Activated T-helper 9 cell treated with anti-CD3 and anti-CD28 coated beads, Interleukin-2, amount 50 U/mL, for 16 hours (primary cell): ENCODE results near the gene ZNRD2.
A peak's percentile ranks its signal among the peaks of the same experiment; 100 is the strongest.
"Not testable (repeated sequence)": the region's sequence is repeated elsewhere in the genome, so short reads cannot be mapped to it uniquely, and the experiment has no call there.

ENCODE experiments used
- DNase-seq: peaks from one replicate; pipeline ENCODE4 v3.0.0-alpha.2; 2020; ENCODE audit warnings: low read depth

Gene ZNRD2

DNA sequence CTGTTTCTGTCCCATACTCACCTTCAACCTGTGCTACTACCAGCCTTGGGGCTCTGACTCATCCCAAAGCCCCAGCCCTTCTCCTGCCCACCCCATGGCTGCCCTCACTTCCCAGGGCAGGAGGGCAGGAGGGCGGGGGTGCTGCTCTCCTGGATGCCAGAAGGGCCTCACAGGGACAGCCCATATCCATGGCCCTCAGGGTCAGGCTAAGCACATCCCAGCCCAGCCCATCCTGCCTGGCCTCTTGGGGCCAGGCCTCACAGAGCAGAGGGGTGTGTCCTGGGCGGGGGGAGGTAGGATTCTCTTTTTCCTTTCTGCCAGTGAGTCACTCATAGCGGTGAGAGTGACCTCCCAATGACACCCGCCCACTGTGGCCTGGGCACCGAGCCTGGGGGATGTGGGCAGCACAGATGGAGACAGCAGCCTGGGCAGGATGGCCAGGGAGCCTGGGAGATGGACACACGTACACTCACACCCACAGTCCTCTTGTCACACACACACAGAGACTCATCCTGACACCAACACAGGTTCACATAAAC lies 14.5 kb upstream of the ZNRD2 start:
- no peak for DNase-seq

GRCh38 chr11:65556470-65557279 lies 13.6 kb upstream of the ZNRD2 start:
- DNase-seq: no peak

DNA sequence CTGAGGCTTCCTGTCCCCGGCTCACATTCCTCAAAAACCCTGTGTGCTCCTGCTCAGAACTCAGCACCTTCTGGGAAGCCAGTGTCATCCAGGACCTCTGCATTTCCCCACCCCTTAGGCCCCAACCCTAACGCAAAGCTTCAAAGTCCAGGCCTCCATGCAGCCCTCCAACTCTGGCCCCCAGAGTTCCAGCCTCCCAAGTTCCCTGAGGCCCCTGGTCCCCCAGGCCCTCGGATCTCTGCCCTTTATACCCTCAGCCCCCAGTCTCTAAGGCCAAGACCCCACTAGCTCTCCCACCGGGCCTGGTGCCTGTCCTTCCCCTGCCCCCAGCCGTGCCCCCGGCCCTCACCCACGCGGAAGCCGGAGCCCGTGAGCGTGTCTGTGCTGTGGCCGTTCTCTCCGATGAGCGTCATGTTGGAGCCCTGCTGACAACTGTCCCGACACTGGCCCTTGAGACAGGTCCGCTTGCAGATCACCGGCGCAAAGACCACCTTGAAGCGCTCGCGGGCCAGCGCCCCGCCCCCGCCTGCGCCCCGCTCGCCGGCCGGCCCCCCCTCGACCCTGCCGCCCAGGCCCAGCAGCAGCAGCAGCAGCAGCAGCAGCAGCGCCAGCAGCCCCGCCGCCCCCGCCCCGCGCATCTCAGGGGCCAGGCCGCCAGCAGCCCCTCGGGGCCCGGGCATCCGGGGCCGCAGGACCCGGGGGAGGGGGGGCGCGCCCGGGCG lies 12.8 kb upstream of the ZNRD2 start:
- DNase-seq: no peak

GRCh38 chr11:65558002-65558929 lies 12.0 kb upstream of the ZNRD2 start, which contains the start of gene LTBP3:
Gene LTBP3, minus strand, starts transcription at chr11:65558359. Its CDS starts 400 bp downstream, at chr11:65557959.
- no peak for DNase-seq

GRCh38 chr11:65558930-65559509 lies 11.3 kb upstream of the ZNRD2 start:
- no peak for DNase-seq

GRCh38 chr11:65559535-65559934 lies 10.7 kb upstream of the ZNRD2 start:
- DNase-seq: no peak

DNA sequence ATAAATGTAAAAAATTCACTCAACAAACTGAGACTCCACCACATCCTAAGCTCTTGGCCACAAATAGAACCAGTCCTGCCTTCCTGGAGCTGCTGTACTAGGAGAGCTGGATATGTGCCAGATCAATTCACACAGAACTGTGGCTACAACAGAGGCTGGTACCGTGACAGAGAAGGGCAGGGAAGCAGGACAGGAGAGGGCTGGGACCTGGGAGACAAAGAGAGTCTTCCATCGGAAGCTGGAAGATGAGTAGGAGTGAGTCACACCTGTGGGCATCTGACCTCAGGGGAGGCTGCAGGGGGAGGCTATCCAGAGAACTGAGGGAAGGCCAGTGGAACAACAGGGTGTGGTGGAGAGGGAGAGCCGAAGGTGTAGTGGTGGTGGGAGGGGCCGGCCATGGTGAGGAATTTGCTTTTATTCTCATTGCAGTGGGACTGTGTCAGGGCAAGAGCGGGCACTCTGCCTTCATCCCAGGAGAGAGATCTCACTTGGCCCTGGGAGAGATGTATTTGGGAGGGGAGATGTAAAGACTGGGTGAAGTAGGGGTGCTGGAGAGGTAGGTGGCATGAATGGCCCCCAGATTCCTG lies 10.2 kb upstream of the ZNRD2 start:
- no peak for DNase-seq

DNA sequence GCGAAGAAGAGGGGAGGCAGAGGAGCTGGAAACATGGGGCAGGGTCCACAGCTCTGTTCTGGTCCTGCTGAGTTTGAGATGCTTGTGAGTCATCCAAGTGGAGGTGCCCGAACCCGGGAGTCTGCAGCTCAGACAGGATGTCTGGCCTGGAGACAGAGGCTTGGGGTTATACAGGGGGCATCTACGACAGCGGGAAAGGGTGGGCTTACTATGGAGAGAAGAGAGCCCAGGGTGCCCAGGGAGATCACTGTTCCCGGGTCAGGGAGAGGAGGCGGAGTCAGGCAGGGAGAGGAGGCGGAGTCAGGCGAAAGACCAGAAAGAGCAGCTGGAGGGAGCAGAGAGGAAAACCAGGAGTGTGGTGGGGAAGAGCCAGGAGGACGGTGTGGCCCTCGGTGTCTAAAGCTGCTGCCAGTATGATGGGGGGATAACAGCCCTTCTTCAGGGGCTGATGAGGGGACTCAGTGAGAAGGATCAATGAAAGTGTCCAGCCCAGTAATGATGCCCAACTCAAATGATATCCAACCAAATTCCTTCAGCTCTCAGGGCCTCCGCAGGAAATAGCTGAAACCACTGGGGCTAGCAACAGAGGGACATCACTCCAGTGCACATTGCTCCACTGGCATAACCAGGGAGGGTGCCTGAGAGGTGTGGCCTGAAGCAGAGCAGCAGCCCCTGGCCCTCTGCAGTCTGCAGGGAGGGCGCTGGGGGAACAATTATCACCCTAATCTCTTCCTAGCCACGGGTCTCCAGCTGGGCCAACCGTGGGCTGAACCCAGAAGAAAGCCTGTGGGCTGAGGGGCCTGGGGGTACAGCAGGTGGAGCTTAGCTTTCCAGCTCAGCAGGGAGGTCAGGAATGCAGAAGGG lies 9.5 kb upstream of the ZNRD2 start:
- no peak for DNase-seq

GRCh38 chr11:65562020-65562419 lies 8.3 kb upstream of the ZNRD2 start:
- DNase-seq: no peak

GRCh38 chr11:65562788-65563187 lies 7.5 kb upstream of the ZNRD2 start:
- no peak for DNase-seq

DNA sequence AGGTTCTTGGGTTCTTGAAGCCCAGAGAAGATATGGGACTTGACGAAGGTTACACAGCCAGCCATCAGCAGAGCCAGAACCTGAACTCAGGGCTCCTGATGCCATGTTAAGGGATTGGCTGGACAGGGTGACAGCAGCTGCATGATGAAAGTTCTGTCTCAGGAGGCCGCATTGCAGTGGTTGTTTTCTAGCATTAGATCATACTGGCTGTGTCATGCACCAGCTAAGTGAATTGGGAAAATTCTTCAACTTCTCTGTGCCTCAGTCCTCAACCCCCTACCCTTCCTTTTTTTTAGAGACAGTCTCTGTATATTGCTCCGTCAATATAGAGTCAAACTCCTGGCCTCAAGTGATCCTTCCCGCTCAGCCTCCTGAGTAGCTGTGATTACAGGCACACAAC lies 6.7 kb upstream of the ZNRD2 start:
- no peak for DNase-seq

GRCh38 chr11:65564879-65565559 lies 5.3 kb upstream of the ZNRD2 start:
- DNase-seq: not testable (repeated sequence)

DNA sequence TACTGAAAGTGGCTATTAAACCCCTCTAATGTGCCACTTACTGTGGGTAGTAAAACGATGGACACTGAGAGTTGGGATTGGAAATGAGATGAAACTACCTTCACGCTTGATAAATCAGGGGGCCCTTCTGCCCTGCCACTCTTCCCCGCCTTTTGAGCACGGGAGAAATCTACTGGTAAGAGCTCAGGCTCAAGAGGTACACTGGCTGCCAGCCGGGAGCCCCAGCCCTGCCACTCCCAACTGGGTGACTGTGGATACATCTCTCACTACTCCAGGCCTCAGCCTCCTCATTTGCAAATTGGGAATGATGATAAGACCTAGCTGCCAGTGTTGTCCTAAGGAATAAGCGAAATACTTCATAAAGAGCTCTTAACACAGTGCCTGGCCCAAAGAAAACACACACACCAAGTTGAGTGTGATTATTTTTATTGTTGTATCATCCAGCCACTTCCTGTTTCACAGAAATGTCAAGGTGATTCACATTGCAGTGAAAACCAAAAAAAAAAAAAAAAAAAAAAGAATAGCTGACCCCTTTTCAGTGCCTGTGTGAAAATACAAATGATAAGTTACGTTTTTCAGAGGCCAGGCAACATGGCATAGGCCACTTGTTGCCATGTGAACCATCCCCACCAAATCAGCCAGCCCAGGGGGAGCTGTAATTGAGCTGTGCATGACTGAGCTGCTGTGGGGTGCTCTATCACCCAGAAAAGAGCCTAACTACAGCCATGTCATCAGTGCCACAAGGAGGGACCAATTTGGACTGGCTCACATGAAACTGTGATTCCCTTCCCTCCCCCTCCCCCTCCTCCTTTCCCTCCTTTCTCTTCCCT lies 4.4 kb upstream of the ZNRD2 start:
- DNase-seq: no peak

DNA sequence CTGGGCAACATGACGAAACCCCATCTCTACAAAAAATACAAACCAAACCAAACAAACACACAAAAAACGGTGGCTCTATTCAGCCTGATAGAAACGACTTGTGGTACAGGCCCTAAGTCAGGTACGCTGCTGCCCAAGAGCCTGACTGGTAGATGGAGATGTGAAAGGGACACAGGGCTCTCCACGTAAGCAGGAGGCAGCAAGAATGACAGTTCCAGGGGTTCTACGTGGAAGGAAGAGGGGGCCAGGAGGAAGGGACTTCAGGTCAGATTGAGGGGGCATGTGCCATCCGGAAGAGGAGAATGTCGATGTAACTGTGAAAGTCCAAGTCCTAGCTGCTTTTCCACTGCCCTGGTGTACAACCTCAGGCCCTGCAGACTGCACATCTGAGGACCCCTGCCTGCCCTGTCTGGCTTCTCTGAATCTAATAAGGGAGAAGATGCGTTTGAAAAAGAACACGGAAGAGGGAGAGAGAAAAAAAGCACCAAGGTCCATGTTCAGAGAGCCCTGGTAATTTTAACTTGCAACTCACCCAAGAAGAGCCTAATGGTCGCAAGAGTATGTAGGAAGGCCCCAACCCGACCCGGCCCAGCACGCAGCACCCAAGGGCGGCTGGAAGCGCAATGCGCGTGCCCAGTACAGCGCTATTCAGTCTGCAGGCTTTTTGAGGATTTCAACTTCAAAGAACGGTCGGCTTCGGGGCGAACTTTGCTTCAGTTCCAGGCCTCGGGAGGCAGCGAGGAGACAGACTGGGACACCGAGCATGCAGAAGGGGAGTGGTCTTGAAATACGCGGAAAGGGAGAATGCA lies 909 bp upstream of the ZNRD2 start:
- DNase-seq: no peak

GRCh38 chr11:65571420-65571819 lies 1.1 kb downstream of the ZNRD2 start:
- DNase-seq: no peak

DNA sequence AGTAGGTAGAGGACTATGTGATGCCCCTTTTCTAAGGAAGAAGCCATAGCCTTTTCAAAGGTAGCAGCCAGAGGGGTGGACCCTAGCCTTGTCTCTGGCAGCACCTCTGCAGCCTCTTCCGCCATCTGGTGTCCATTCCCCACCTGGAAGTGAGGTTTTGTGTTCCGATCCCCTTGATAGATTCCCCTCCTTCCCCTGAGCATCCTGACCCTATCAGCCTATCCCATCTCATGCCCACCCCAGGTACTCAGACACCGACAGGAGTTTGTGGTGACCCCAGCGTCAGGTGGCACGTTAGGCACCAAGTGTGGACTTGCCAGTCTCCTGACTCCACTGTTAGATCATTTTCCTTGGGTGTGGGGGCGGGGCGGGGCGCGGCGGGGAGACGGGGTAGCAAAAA lies 1.7 kb downstream of the ZNRD2 start:
- no peak for DNase-seq

GRCh38 chr11:65572356-65573051 lies 2.2 kb downstream of the ZNRD2 start, which contains the start of gene FAM89B:
Gene FAM89B, plus strand, starts transcription at chr11:65572538. Its CDS starts 132 bp downstream, at chr11:65572670.
- DNase-seq: peak; percentile 82
